A549 (cell line): ENCODE data around the gene ATOSA. TPM values are rescaled to one million over a fixed set of nuclear protein-coding genes. Genes with fewer than 3 reads are reported as not detected.

Source experiments
- ATAC-seq, 2 experiments: fragments of 200-7000 bp in 1 of 2; fragments of >200 bp in 1 of 2; cut with Nextera tagmentation in 1 of 2; cut with Tn5 transposase in 1 of 2; 3 replicates each; pipeline versions ENCODE4 v1.8.0 to v1.9.1; 2018 to 2020; ENCODE audit warnings: mild to moderate bottlenecking in 1 of 2, moderate library complexity in 1 of 2
- CTCF ChIA-PET: fragments of 300-600 bp; sonication (Branson Sonifier 250); formaldehyde crosslinking; extraction: SDS; loops from one replicate; lab custom pipeline; 2021; ENCODE audit warnings: antibody characterized with exemption, inconsistent platforms; lab: Yijun Ruan, JAX
- POLR2A ChIA-PET: fragments of 350-600 bp; formaldehyde crosslinking; extraction: SDS; loops from one replicate; lab custom pipeline; 2021; ENCODE audit warnings: antibody characterized with exemption, inconsistent platforms; lab: Yijun Ruan, JAX
- DNase-seq, 2 experiments: peaks; one replicate each; pipeline versions ENCODE4 v3.0.0 to v3.0.0-alpha.2; 2011 to 2016; ENCODE audit warnings: low read depth in 1 of 2, low spot score in 1 of 2
- FAIRE-seq: peaks from 2 replicates; lab custom pipeline; 2011; peaks lifted over from hg19 to GRCh38; lab: Jason Lieb, UNC
- H3K27ac ChIP-seq, 2 experiments: fragments of >200 bp; sonication (Bioruptor Twin); formaldehyde crosslinking; 3 replicates each; pipeline ENCODE4 v1.5.1; 2016 to 2017
- H3K4me1 ChIP-seq: fragments of >200 bp; sonication (Bioruptor Twin); formaldehyde crosslinking; 3 replicates; pipeline ENCODE4 v1.6.1; 2016
- H3K4me2 ChIP-seq: fragments of >200 bp; sonication (Bioruptor Twin); formaldehyde crosslinking; 3 replicates; pipeline ENCODE4 v1.6.1; 2016
- H3K4me3 ChIP-seq: fragments of >200 bp; sonication (Bioruptor Twin); formaldehyde crosslinking; 3 replicates; pipeline ENCODE4 v1.5.1; 2016
- H3K9me3 ChIP-seq: fragments of >200 bp; sonication (Bioruptor Twin); formaldehyde crosslinking; 3 replicates; pipeline ENCODE4 v1.6.1; 2016
- BHLHE40 ChIP-seq: IDR thresholded peaks from 2 replicates; pipeline ENCODE4 v1.6.1; 2012; ENCODE audit warnings: low read depth, low read length, inconsistent platforms
- CBX2 ChIP-seq: fragments of 200-600 bp; sonication (generic); IDR thresholded peaks from 2 replicates; pipeline ENCODE4 v1.6.1; 2016; ENCODE audit warnings: low read depth, mild to moderate bottlenecking, borderline replicate concordance
- CBX8 ChIP-seq: fragments of 200-600 bp; sonication (generic); IDR thresholded peaks from 2 replicates; pipeline ENCODE4 v1.6.1; 2016
- CHD4 ChIP-seq: fragments of 200-600 bp; sonication (generic); IDR thresholded peaks from 2 replicates; pipeline ENCODE4 v1.6.1; 2016; ENCODE audit warnings: antibody characterized with exemption, mild to moderate bottlenecking, borderline replicate concordance
- EHMT2 ChIP-seq: fragments of 200-600 bp; sonication (generic); IDR thresholded peaks from 2 replicates; pipeline ENCODE4 v1.6.1; 2016; ENCODE audit warnings: antibody characterized with exemption, low read depth, mild to moderate bottlenecking, moderate library complexity
- ELK1 ChIP-seq: fragments of 150-350 bp; IDR thresholded peaks from 2 replicates; pipeline ENCODE4 v1.6.1; 2014; ENCODE audit warnings: low read depth, mild to moderate bottlenecking, low read length
- GATA3 ChIP-seq: IDR thresholded peaks from 2 replicates; pipeline ENCODE4 v1.6.1; 2012; ENCODE audit warnings: borderline replicate concordance
- HDAC2 ChIP-seq: fragments of 200-600 bp; sonication (generic); IDR thresholded peaks from 2 replicates; pipeline ENCODE4 v1.6.1; 2016
- HOXA7 ChIP-seq: fragments of 250-450 bp; sonication (Bioruptor Pico); IDR thresholded peaks from 2 replicates; pipeline ENCODE4 v1.5.0; 2020; ENCODE audit warnings: mild to moderate bottlenecking, moderate library complexity
- JUNB ChIP-seq: fragments of >200 bp; sonication (Bioruptor Twin); formaldehyde crosslinking; IDR thresholded peaks from 2 replicates; pipeline ENCODE4 v1.6.1; 2016
- MAFK ChIP-seq: fragments of 450-650 bp; IDR thresholded peaks from 2 replicates; pipeline ENCODE4 v1.6.1; 2014; ENCODE audit not compliant: partially characterized antibody
- MYC ChIP-seq: IDR thresholded peaks from 2 replicates; pipeline ENCODE4 v1.6.1; 2012; ENCODE audit warnings: mild to moderate bottlenecking, inconsistent platforms, low read length, improper control_type of control experiment, borderline replicate concordance
- NFE2L2 ChIP-seq: fragments of 150-350 bp; conservative IDR thresholded peaks from 2 replicates; pipeline ENCODE4 v1.6.1; 2014; ENCODE audit warnings: low read length
- NR3C1 ChIP-seq: fragments of >200 bp; sonication (Bioruptor Twin); formaldehyde crosslinking; IDR thresholded peaks from 3 replicates; pipeline ENCODE4 v1.6.1; 2017
- RARB ChIP-seq: fragments of 250-450 bp; sonication (Bioruptor Pico); IDR thresholded peaks from 2 replicates; pipeline ENCODE4 v1.8.0; 2021; ENCODE audit warnings: mild to moderate bottlenecking, moderate library complexity
- RCOR1 ChIP-seq: fragments of 150-350 bp; IDR thresholded peaks from 2 replicates; pipeline ENCODE4 v1.6.1; 2014; ENCODE audit warnings: antibody characterized with exemption, low read length, low read depth
- REST ChIP-seq: fragments of 200-600 bp; sonication (generic); IDR thresholded peaks from 2 replicates; pipeline ENCODE4 v1.6.1; 2016; ENCODE audit warnings: antibody characterized with exemption, mild to moderate bottlenecking, moderate library complexity
- SREBF2 ChIP-seq: fragments of 450-650 bp; IDR thresholded peaks from 2 replicates; pipeline ENCODE4 v1.6.1; 2014; ENCODE audit warnings: mild to moderate bottlenecking, moderate library complexity
- TFCP2L1 ChIP-seq: fragments of 250-450 bp; sonication (Bioruptor Pico); IDR thresholded peaks from 2 replicates; pipeline ENCODE4 v1.5.0; 2021; ENCODE audit warnings: mild to moderate bottlenecking
- TP53 ChIP-seq: fragments of 250-450 bp; sonication (Bioruptor Pico); IDR thresholded peaks from 2 replicates; pipeline ENCODE4 v1.5.0; 2021; ENCODE audit warnings: mild to moderate bottlenecking, moderate library complexity
- WGBS: methylation state at CpG from one replicate; pipeline ENCODE4 v1.1.6; 2017; ENCODE audit errors: missing lambda C conversion rate; 5-methylcytosine and 5-hydroxymethylcytosine counted together
- polyA plus RNA-seq, 4 experiments: library from polyadenylated mRNA; depleted of rRNA in 3 of 4; stranded (reverse); fragments of >200 nt; fragmentation: RNase III in 1 of 4; extraction: RNeasy Plus Mini Kit Qiagen cat#74134 plus additional on column Dnase treatment in 1 of 4; gene quantifications; 2 replicates in 3 of 4; 3 replicates in 1 of 4; pipeline ENCODE4 v1.2.3, GENCODE V29; 2011 to 2017
- TF ChIP-seq, protein P1 (sequence below): fragments of >200 bp; sonication (Bioruptor Twin); formaldehyde crosslinking; IDR thresholded peaks from 3 replicates; pipeline ENCODE4 v1.6.1; 2016
- TF ChIP-seq, protein P2 (sequence below): fragments of 450-650 bp; IDR thresholded peaks from 2 replicates; pipeline ENCODE4 v1.6.1; 2014; ENCODE audit warnings: antibody characterized with exemption

The ATOSA gene
- polyA plus RNA-seq, 2 of the 4 experiments (the other 2 are of a cell fraction), result 10.0 to 22.6 TPM

GRCh38 chr15:52717481-52717880, 38.3 kb upstream of the ATOSA start:
- no peak overlapping the region for H3K4me3 ChIP-seq
- no peak overlapping the region for H3K4me2 ChIP-seq
- DNase-seq (no peak), FAIRE-seq (no peak), ATAC-seq (no peak)
- no peak overlapping the region for H3K27ac ChIP-seq
- WGBS, result 67% methylated on average over 6 of the region's 6 CpGs
- no peak for TF ChIP-seq CBX2
- TF ChIP-seq CHD4, result no peak
- no peak for TF ChIP-seq TFCP2L1 (CRISPR knock-in tag)
- no peak for TF ChIP-seq NFE2L2
- TF ChIP-seq BHLHE40, result no peak
- no peak for TF ChIP-seq MYC
- TF ChIP-seq HOXA7 (CRISPR knock-in tag), result no peak
- no peak for TF ChIP-seq JUNB
- TF ChIP-seq CBX8, result no peak
- TF ChIP-seq, protein P1, sequence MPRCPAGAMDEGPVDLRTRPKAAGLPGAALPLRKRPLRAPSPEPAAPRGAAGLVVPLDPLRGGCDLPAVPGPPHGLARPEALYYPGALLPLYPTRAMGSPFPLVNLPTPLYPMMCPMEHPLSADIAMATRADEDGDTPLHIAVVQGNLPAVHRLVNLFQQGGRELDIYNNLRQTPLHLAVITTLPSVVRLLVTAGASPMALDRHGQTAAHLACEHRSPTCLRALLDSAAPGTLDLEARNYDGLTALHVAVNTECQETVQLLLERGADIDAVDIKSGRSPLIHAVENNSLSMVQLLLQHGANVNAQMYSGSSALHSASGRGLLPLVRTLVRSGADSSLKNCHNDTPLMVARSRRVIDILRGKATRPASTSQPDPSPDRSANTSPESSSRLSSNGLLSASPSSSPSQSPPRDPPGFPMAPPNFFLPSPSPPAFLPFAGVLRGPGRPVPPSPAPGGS, result no peak
- ChIA-PET POLR2A (no interaction called here), CTCF (interaction anchor here (1.6 to 4.7 kb wide), 2 partner anchors 17 to 461 kb away, joined by 7 to 20 read pairs; no protein-coding TSS in a partner anchor)
- H3K9me3 ChIP-seq, result no peaks in the 10 kb centered on the region
- H3K4me1 ChIP-seq, result no peaks in the 10 kb centered on the region

DNA sequence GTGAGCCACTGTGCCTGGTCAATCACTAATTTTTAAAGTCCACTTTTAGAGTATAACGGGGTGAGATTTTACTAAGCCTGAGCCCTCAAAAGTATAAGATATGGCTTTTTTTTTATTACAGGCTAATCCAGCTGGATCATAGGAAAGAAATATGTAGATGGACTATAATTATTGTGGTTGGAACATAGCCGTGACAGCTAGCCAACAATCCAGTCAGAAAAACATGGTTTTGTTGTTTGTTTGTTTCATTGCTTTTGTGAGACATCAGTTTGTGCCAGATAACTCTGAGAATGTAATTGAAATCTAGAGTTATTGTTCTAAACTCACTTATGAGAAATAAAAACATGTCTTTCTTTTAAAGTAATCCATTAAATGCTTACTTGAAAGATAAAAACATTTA, 37.3 kb upstream of the ATOSA start:
- FAIRE-seq, result no peak
- CTCF ChIA-PET, result interaction anchor here (4.7 kb wide), 1 partner anchor 18 kb away, joined by 20 read pairs; no protein-coding TSS in a partner anchor

DNA sequence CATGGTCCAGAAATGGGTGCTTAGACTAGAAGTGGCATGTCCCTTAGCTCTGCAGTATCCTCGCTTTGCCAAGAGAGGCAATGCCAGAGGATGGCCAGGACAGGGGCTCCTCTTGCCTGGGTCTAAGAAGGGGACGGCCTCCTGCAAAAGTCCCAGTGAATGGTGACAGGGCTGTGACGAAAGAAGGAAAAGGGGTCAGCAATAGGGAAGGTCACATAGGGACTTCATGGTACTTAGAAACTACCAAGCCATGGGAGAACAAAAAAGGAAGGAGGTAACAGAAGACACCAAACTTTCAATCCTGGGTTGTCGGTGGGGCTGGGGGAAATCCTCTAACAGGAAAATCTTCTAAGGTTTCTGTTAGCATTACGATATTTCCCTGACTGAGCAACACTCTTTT, 36.2 kb upstream of the ATOSA start:
- WGBS, result 65% methylated on average over 5 of the region's 5 CpGs
- CTCF ChIA-PET, result no interaction called here

More for the DNA sequence above, 37.3 kb upstream of the ATOSA start:
- Histone ChIP-seq H3K9me3 (no peaks in the 10 kb centered on the region), H3K4me3 (no peak overlapping the region), H3K4me1 (no peaks in the 10 kb centered on the region), H3K27ac (no peak overlapping the region), H3K4me2 (no peak overlapping the region)
- POLR2A ChIA-PET, result no interaction called here
- ATAC-seq, result no peak
- WGBS, result 46% methylated on average over 2 of the region's 2 CpGs
- no peak for TF ChIP-seq RCOR1
- TF ChIP-seq, all 56 proteins: peak for 0
- DNase-seq, result no peak

More for the DNA sequence above, 36.2 kb upstream of the ATOSA start:
- DNase-seq, result no peak
- Histone ChIP-seq H3K4me1 (no peaks in the 10 kb centered on the region), H3K27ac (no peak overlapping the region), H3K9me3 (no peaks in the 10 kb centered on the region), H3K4me2 (no peak overlapping the region), H3K4me3 (no peak overlapping the region)
- no peak for FAIRE-seq
- POLR2A ChIA-PET, result no interaction called here
- ATAC-seq, result no peak
- TF ChIP-seq REST, result no peak
- TF ChIP-seq ELK1, result no peak
- TF ChIP-seq, protein P2, sequence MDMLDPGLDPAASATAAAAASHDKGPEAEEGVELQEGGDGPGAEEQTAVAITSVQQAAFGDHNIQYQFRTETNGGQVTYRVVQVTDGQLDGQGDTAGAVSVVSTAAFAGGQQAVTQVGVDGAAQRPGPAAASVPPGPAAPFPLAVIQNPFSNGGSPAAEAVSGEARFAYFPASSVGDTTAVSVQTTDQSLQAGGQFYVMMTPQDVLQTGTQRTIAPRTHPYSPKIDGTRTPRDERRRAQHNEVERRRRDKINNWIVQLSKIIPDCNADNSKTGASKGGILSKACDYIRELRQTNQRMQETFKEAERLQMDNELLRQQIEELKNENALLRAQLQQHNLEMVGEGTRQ, result no peak
- no peak for TF ChIP-seq MAFK
- TF ChIP-seq HDAC2, result no peak
- no peak for TF ChIP-seq EHMT2
- no peak for TF ChIP-seq JUNB
- TF ChIP-seq TP53, result no peak
- no peak for TF ChIP-seq RARB (CRISPR knock-in tag)
- TF ChIP-seq GATA3, result no peak
- no peak for TF ChIP-seq SREBF2
- no peak for TF ChIP-seq NR3C1
